ENCODE measurements around the gene ARID1A. TPM values are rescaled to one million over a fixed set of nuclear protein-coding genes. Genes with fewer than 3 reads are reported as not detected.

The ARID1A gene
- total RNA-seq, 1 experiment from 2014 or later: 60.5 TPM

DNA sequence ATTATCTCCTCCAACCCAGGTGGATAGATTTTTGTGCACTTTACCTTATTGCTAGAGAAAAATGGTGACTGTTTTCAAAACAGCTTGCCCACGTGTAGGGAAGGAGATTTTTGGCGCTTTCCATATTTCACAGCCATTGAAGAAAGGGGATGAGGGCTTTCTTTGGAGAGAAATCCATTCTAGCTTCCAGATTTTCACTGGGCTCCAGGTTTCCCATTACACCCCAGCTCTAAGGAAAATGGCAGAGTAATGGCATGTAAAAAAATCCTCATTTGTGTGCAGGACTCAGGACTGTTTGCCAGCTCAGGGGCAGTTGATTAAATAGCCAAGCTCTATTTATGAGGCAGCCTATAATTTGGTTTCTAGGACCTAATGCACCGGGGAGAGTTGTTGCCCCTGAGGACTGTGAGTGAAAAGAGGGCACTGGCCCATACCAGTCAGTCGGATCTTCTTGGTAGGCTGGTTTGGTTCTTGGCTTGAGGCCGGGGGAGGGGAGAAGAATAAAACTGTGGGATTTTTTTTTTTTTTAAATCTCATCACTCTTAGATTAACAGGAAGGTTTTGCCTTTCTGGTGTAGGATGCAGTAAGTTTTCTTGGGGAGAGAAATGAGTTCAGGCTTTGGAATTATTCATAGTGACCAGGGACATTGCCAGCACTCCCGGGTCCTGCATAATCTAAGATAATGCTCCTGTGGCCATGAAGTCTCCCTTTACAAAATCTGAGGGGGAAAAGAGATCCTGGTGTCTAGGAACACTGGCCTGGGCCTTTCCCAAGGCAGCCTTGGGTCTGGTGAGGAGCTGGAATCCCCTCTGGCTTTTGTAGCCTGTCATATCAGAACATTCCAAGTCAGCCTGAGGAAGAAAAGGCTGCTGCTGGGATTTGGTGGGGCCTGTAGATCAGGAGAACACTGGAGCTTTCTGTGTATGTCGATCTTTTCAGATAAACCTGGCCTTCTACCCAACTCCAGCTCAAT, 1.9 kb upstream of the ARID1A start:
- intact Hi-C loops (cut with micrococcal nuclease; ENCODE audit: unreplicated experiment): loop anchor here (1.0 to 10.0 kb wide), 3 partner anchors 58 to 171 kb away; partner anchors contain the start of gene SFN
- peak overlapping the region; percentile 73 for H3K4me3 ChIP-seq
- no peaks in the 10 kb centered on the region for H3K27me3 ChIP-seq (ENCODE audit: insufficient read depth, low read depth)
- H4K20me1 ChIP-seq (ENCODE audit: insufficient read depth): peaks cover 5% of the 10 kb centered on the region; the same call in 1 of the 2 replicates
- H3K9me3 ChIP-seq (ENCODE audit: insufficient read depth, low read depth): no peaks in the 10 kb centered on the region
- CTCF ChIA-PET: interaction anchor here (0.6 to 1.3 kb wide), 5 partner anchors 12 to 700 kb away, joined by 3 to 5 read pairs (median 3); no protein-coding TSS in a partner anchor
- H3K9me2 ChIP-seq (ENCODE audit: insufficient read depth): no peaks in the 10 kb centered on the region
- DNase-seq: no peak
- TF ChIP-seq EZH2 (IDR thresholded peaks at IDR 0.05; ENCODE audit: low read depth): no peak
- TF ChIP-seq, protein P1, sequence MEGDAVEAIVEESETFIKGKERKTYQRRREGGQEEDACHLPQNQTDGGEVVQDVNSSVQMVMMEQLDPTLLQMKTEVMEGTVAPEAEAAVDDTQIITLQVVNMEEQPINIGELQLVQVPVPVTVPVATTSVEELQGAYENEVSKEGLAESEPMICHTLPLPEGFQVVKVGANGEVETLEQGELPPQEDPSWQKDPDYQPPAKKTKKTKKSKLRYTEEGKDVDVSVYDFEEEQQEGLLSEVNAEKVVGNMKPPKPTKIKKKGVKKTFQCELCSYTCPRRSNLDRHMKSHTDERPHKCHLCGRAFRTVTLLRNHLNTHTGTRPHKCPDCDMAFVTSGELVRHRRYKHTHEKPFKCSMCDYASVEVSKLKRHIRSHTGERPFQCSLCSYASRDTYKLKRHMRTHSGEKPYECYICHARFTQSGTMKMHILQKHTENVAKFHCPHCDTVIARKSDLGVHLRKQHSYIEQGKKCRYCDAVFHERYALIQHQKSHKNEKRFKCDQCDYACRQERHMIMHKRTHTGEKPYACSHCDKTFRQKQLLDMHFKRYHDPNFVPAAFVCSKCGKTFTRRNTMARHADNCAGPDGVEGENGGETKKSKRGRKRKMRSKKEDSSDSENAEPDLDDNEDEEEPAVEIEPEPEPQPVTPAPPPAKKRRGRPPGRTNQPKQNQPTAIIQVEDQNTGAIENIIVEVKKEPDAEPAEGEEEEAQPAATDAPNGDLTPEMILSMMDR (conservative IDR thresholded peaks at IDR 0.05): no peak
- 0 out of 2 replicates have a peak, but pooled peaks cover 4% of the 10 kb centered on the region for H3K36me3 ChIP-seq (ENCODE audit: low read depth)
- H2AFZ ChIP-seq: peak overlapping the region; percentile 83; the same call in 1 of the 2 replicates
- H3K4me1 ChIP-seq (replicated peaks; ENCODE audit: insufficient read depth): peaks cover 34% of the 10 kb centered on the region
- BruUV-seq (replicated peaks): no TSS peak
- H3F3A ChIP-seq (ENCODE audit: insufficient read depth, low read depth): peaks cover 24% of the 10 kb centered on the region
- POLR2A ChIA-PET (ENCODE audit: unreplicated experiment): interaction anchor here (0.6 to 1.7 kb wide), 5 partner anchors 12 to 171 kb away, joined by 3 to 16 read pairs (median 5); partner anchors contain the start of gene PIGV
- H3K4me2 ChIP-seq: peak overlapping the region; percentile 97
- peak overlapping the region; percentile 90 for H3K27ac ChIP-seq
- peaks cover 38% of the 10 kb centered on the region for H3K79me2 ChIP-seq (ENCODE audit: low read depth)

DNA sequence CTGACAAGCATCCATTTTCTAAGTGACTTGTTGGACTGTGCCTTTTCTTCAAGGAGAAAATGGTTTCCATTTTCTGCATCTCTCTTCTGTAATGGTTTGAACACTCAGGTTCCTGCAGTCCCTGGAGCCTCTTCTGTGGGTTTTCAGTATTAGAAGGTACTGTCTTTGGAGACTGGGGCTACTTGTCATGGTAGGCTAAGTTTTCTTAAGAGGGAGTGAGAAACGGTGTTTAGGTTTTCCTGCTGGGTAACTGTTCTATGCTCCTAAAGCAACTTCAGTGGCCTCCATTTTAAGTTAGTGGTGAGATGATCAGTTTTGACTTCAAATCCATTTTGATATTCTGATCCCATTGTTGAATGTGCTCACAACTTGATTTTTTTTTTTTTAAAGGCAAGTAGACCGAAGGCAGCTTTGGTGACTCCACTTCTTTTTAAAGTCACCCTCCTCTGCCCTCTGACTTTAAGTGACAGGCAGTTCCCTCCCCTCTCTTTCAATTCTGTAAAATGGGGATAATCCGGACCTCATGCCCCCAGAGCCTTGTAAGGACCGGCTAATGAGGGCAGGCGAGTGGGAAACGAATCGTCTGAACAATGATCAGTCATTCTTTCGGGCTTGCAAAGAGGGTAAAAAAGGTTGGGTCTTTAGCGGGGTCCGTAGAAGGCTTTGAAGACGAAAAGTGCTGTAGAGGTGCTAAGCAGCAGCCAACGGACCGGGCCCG, 1.0 kb upstream of the ARID1A start:
- Histone ChIP-seq H4K20me1 (ENCODE audit: insufficient read depth) (peaks cover 5% of the 10 kb centered on the region; the same call in 1 of the 2 replicates), H3K27me3 (ENCODE audit: insufficient read depth, low read depth) (no peaks in the 10 kb centered on the region), H3K9me3 (ENCODE audit: insufficient read depth, low read depth) (no peaks in the 10 kb centered on the region), H3K4me2 (peak overlapping the region; percentile 97), H3K79me2 (ENCODE audit: low read depth) (peaks cover 47% of the 10 kb centered on the region), H3F3A (ENCODE audit: insufficient read depth, low read depth) (peaks cover 24% of the 10 kb centered on the region), H3K9me2 (ENCODE audit: insufficient read depth) (no peaks in the 10 kb centered on the region), H2AFZ (peak overlapping the region; percentile 58; the same call in 1 of the 2 replicates), H3K36me3 (ENCODE audit: low read depth) (0 out of 2 replicates have a peak, but pooled peaks cover 4% of the 10 kb centered on the region), H3K4me1 (replicated peaks; ENCODE audit: insufficient read depth) (peaks cover 43% of the 10 kb centered on the region), H3K27ac (peak overlapping the region; percentile 90), H3K4me3 (peak overlapping the region; percentile 73)
- TF ChIP-seq, protein P1 (conservative IDR thresholded peaks at IDR 0.05): no peak
- no peak for TF ChIP-seq EZH2 (IDR thresholded peaks at IDR 0.05; ENCODE audit: low read depth)
- intact Hi-C loops (cut with micrococcal nuclease; ENCODE audit: unreplicated experiment): loop anchor here (1.0 to 10.0 kb wide), 4 partner anchors 38 to 170 kb away; partner anchors contain the start of genes PIGV and SFN
- POLR2A ChIA-PET (ENCODE audit: unreplicated experiment): no interaction called here
- no peak for DNase-seq
- CTCF ChIA-PET: no interaction called here
- BruUV-seq (replicated peaks): no TSS peak

Measured in PC-9 (cell line).